ENCODE measurements around the gene DBH. TPM values are rescaled to one million over a fixed set of nuclear protein-coding genes. Genes with fewer than 3 reads are reported as not detected.

Gene DBH
- total RNA-seq, 1 donor, result not detected

DNA sequence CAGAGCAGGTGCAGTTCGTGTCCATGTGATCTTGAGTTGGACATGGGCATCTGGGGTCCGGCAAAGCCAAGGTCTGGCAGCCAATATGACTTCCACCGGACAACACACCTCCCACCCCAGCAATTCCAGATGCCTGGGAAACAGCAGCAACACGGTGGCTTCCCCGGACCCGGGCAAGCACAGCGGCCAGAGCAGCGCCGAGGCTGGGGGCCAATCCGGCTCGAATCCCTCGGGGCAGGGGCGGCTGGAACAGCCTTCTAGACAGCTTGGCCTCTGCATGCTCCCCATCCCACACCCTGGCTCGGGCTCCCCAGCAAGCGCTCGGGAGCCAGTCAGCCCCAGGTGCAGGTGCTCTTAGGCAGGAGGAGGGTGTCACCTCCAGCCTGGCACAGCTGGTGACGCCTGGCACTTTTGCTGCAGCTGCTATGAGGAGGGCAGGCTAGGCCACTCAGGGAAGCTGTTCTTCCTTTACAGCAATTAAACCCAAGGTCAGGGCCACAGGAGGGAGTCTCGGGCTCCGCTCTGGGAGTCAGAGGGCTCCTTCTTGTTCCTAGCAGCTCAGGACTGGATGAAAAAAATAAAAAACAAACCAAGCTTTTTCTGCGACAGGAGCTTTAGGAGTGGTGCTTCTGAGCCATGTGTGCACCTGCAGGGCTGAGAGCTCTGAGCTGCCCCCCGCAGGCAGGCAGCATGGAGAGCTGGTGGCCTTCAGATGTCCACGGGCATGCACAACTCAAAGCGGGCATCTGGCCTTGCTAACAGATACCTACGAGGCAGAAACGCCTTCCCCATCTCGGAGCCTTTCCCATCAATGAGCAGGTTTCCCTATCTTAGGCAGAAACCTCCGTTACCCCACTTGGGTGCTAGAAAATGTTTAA is 28.2 kb downstream of the DBH start:
- TF ChIP-seq CTCF (IDR thresholded peaks at IDR 0.05; ENCODE audit: insufficient read depth, low read length), result no peak
- DNase-seq (ENCODE audit: low read depth), result no peak
- H3K4me3 ChIP-seq (ENCODE audit: low read depth, low read length), result no peak overlapping the region

GRCh38 chr9:133665096-133665495 is 28.9 kb downstream of the DBH start:
- DNase-seq (ENCODE audit: low read depth), result no peak
- no peak for TF ChIP-seq CTCF (IDR thresholded peaks at IDR 0.05; ENCODE audit: insufficient read depth, low read length)
- H3K4me3 ChIP-seq (ENCODE audit: low read depth, low read length), result no peak overlapping the region

GRCh38 chr9:133665535-133665934 is 29.4 kb downstream of the DBH start:
- no peak for TF ChIP-seq CTCF (IDR thresholded peaks at IDR 0.05; ENCODE audit: insufficient read depth, low read length)
- DNase-seq (ENCODE audit: low read depth), result no peak

GRCh38 chr9:133666387-133666786 is 30.2 kb downstream of the DBH start:
- no peak overlapping the region for H3K4me3 ChIP-seq (ENCODE audit: low read depth, low read length)
- no peak for TF ChIP-seq CTCF (IDR thresholded peaks at IDR 0.05; ENCODE audit: insufficient read depth, low read length)
- no peak for DNase-seq (ENCODE audit: low read depth)

More at GRCh38 chr9:133665535-133665934, 29.4 kb downstream of the DBH start:
- no peak overlapping the region for H3K4me3 ChIP-seq (ENCODE audit: low read depth, low read length)

- H3K4me3 ChIP-seq (ENCODE audit: low read depth, low read length), result no peak overlapping the region
- TF ChIP-seq CTCF (IDR thresholded peaks at IDR 0.05; ENCODE audit: insufficient read depth, low read length), result no peak
- DNase-seq (ENCODE audit: low read depth), result no peak
Observed at GRCh38 chr9:133666845-133667244, 30.7 kb downstream of the DBH start.

DNA sequence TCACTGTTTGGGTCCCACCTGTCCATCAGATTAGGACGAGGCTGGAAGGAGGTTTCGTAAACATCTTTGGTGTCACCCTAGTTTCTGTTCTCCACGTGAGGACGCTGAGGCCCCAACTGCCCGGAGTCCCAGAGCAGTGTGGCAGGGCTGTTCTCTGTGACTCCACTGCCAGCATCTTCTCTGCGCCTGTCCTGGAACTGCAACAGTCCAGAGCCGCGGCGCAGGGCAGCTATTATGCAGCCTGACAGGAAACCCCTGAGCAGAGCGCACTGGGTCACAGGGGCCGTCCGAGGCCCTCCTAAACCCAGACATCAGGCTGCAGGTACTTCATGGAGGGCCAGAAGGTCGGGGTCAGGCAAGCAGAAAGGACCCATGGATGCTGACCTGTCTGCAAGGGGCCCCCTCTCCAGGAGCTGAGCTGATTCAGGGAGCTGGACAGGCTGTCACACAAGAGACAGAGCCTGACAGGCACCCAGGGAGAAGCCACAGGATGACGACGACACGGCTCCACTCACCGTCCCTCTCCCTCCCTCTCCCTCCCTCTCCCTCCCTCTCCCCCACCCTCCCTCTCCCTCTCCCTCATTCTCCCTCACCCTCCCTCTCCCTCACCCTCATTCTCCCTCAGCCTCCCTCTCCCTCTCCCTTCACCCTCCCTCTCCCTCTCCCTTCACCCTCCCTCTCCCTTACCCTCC is 31.7 kb downstream of the DBH start:
- TF ChIP-seq CTCF (IDR thresholded peaks at IDR 0.05; ENCODE audit: insufficient read depth, low read length), result no peak
- no peak overlapping the region for H3K4me3 ChIP-seq (ENCODE audit: low read depth, low read length)
- DNase-seq (ENCODE audit: low read depth), result no peak
